HG03097 (cell line): Measurements from ENCODE around the gene ZNF672.
"Not testable (repeated sequence)": the region's sequence is repeated elsewhere in the genome, so short reads cannot be mapped to it uniquely, and the experiment has no call there.

Experiments used
- ATAC-seq: cut with Tn5 transposase; IDR thresholded peaks from one replicate; pipeline ENCODE4 v1.9.1; 2021; ENCODE audit not compliant: unreplicated experiment, low FRiP score

ZNF672 gene

DNA sequence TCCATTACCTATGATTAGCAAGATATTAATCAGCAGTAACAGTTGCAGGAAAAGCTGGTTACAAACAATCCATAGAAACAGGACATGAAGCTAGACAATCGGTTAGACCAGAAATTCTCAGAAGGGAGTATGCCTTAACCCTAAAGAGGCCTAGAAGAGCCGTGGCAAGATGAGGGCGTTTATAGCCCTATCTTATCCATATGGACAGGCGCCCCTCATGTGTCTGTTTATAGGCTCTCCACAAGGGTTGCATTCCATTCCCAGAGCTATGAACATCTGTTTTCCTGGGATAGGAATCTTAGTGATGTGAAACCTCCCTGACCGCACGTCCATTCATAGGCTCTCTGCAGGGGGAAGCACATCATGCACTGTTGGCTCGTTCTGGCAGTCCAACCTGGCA lies 44.4 kb downstream of the ZNF672 start:
- ATAC-seq: not testable (repeated sequence)

DNA sequence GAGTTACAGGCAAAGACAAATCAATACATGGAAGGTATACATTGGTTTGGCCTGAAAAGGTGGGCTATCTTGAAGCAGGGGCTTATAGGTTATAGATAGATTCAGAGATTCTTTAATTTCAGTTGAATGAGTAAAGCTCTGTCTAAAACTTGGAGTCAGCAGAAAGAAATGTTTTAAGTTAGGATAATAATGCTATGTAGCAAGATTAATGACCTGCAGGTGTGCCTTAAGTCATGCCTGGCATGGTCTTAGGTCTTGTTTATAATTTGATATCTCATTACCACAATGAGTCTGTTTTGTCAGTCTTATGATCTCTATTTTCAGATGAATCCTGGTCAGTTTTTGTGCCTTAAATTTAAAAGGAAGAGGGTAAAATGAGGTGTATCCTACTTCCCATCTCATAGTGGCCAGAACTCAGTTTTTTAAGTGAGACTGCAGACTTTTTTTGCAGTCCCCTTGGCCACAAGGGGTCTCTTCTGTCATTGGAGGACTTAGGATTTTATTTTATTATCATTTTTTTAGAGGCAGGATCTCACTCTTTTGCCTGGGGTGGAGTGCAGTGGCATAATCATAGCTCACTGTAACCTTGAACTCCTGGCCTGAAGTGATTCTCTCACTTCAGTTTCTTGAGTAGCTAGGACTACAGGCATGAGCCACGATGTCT lies 46.7 kb downstream of the ZNF672 start:
- ATAC-seq: no peak

GRCh38 chr1:248885646-248886045 lies 47.6 kb downstream of the ZNF672 start:
- ATAC-seq: no peak

- ATAC-seq: no peak
Measured at GRCh38 chr1:248886237-248886895, 48.3 kb downstream of the ZNF672 start.

- not testable (repeated sequence) for ATAC-seq
Measured at GRCh38 chr1:248889914-248890243, 51.9 kb downstream of the ZNF672 start.

GRCh38 chr1:248890549-248891498 lies 52.8 kb downstream of the ZNF672 start:
- ATAC-seq: no peak

GRCh38 chr1:248891758-248892157 lies 53.7 kb downstream of the ZNF672 start:
- no peak for ATAC-seq

GRCh38 chr1:248892590-248892989 lies 54.6 kb downstream of the ZNF672 start:
- ATAC-seq: no peak

GRCh38 chr1:248894837-248895236 lies 56.8 kb downstream of the ZNF672 start:
- ATAC-seq: no peak

GRCh38 chr1:248897412-248898337 lies 59.7 kb downstream of the ZNF672 start:
- no peak for ATAC-seq
